GM19463 (cell line): ENCODE measurements around the gene TOB1.

Experiments used
- ATAC-seq: cut with Tn5 transposase; IDR thresholded peaks from one replicate; pipeline ENCODE4 v1.9.1; 2021; ENCODE audit warnings: mild to moderate bottlenecking, moderate library complexity; ENCODE audit not compliant: unreplicated experiment

TOB1 gene

DNA sequence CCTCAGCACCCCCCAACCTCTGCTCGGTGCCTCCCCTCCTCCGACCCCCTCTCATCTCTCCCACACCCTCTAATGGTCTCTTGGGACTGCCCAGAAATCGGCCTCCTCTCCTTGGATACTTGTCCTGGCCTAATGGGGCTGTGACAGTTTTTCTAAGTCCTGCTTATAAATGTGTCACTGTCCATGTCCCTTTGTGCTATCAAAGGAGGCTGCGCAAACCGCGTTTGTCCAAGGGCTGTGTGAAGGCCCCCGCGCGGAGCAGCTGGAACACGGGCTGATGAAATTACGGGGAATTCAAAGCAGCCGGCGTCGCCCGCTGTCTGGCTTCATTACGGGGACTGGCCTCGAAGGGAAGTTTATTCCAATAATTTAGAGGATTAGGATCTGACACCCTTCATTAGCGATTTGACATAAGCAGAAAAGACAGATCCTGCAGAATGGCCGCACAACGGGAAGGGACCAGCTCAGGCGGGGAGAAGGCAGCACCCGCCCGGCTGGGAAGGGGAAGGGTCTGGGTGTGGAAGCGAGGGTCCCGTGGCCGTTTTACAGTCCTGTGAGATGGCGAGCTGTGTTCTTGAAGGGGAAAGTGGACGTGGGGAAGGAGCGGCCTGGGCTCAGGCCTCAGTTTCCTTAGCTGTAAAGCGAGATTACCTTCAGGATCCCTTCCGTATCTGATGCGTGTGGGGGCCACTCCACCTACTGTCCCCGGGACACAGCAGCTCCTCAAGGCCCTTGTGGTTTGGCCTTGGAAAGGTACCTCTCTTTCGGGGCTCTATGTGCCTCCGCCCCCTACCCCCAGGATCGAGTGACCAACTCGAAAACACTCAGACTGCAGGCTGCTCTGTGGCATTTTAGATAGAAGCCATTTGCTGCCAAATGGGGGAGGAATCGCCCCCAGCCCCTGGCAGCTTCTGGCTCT, 32.4 kb downstream of the TOB1 start:
- no peak for ATAC-seq

DNA sequence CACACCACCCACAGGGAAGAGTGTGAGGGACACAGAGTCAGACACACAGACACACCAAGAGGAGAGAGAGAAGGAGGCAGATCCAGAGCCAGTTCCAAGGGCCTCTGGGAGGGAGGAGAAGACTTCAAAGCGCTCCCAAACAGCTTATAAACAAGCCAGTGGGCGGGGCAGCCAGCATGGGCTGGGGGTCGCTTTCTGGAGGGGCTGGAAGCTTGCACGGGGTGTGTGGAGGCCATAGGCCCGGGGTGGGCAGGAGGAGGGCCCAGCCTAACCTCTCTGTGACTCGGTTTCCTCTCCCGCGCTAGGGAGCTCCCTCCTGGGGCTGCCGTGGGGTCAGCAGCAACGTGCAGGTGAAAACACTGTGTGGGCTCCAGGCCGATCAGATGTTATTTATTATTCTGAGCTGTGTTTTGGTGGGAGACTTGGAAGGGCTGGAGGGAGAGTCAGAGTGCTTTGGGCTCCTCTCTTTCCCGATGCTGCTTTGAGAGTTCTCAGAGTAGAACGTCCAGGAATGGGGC, 33.2 kb downstream of the TOB1 start:
- no peak for ATAC-seq

DNA sequence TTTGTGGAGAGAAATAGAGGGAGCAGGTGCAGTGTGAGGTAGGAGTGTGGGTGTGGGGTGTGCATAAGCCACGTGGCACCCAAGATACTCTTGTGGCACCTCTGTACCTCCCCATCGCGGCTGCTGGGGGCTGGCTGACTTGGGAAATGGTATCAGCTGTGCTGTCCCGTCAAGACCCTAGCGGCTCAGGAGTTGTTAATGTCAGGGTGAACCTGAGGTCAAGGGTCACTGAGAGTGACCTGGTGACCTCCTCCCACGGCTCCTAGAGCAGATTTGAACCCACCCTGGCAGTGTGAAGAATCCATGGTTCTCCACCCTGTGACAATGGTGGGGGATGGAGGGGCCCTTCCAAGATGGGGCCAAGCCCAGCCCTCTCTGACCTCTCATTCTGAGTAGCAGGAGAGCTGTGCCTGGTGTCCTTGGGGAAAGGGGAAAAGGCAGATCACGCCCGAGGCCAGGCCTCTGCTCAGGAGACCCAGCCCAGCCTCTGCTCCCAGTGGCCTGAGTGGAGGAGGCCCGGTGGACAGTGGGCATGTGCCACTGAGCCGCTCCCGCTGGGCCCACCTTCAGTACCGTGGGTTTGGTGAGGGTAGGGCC, 33.8 kb downstream of the TOB1 start:
- ATAC-seq: no peak

DNA sequence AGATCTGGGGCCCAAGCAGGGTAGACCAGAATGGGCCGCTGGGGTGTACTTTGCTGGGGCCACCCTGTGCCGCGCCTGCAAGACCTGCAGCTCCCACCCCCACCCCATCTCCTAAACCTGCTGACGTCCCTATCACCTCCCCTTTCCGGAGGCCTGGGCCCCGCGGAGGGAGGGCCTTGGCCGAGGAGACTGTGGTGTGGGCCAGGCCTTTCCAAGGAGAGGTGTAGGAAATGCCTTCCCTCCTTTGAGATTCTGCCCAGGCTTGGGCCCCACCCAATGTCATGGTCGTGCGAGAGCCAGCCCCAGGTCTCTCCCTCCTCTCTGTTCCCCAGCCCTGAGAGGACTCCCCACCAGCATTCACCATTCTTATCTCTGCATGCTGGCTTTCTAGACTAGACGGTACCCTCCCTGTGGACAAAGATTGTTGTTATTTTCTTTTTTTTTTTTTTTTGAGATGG, 34.7 kb downstream of the TOB1 start:
- no peak for ATAC-seq

DNA sequence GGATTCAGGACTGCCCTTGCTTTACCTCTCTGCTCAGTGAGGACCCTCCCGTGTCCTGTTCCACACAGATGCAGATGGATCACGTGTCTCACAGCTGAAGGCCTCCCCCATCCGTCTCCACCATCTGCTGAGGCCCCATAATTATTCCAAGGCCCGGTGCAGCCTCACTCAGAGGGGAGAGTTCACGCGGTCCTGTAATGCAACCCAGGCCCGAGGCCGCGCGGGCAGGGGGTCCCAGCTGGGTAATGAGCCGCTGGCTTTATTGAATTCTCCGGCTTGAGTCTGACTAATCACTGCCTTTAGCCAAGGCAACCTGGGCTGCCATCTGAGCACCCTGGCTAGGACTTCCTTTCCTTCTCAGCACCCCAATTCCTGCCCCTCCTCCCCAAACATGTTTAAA, 35.2 kb downstream of the TOB1 start:
- ATAC-seq: no peak

DNA sequence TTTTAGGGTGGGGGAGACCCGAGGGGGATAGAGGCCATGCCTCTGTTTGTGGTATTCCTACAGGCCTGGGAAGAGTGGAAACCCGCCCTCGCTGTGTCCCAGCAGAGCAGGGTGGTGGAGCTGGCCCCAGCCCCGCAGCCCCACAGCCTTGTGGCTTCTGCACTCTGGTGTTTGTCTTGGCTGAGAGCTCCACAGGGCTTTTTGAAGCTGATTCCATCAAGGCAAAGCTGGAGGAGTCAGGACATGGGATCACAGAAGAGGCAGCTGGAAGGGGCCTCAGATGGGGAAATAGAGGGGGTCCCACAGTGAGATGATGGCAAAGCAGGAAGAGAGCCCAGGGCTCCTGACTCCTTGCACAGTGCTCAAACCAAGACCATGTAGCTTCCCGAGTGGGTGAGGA, 35.8 kb downstream of the TOB1 start:
- ATAC-seq: no peak

DNA sequence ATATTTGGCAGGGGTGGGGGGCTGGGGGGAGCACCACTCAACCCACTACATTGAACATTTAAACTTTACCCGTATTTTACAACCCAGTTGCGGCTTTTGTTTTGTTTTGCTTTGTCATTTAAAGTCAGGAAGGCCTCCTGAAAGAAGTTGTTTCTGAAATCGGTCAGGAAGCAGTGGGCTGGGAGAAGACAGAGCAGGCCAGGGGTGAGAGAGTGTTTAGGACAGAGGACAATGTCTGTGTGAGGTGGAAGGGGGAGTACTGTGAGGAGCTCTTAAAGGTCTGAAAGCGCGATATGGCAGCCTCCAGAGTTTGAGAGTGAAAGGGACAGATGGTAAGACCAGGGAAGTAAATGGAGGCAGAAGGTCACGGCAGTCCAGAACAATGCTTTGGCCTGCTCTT, 36.8 kb downstream of the TOB1 start:
- ATAC-seq: no peak

DNA sequence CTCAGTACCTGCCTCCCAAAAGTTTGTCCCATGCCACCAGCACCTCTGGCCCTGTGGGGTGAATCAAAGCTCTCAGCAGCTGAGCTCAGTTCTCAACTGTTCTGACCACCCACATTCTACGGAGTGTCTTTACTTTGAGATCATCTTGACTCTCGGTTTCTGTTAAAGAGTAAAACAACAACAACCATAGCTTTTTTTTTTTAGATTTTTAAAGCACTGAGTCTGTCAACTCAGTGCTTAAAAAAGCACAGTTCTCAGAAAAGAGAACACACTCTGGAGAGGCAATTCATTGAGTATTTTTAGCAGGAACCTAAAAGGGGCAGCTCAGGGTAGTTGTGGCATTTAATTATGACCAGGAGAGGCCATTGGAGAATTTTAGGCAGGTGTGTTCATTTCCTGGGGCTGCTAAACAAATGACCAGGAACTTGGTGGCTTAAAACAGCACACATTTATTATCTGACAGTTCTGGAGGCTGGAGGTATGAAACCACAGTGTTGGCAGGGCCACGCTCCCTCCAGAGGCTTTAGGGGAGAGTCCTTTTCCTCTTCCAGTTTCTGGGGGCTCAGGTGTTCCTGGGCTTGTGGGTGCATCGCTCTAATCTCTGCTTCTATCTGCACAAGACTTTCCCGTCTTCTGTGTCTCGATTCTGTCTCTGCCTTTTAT, 37.5 kb downstream of the TOB1 start:
- ATAC-seq: peak; percentile 66

DNA sequence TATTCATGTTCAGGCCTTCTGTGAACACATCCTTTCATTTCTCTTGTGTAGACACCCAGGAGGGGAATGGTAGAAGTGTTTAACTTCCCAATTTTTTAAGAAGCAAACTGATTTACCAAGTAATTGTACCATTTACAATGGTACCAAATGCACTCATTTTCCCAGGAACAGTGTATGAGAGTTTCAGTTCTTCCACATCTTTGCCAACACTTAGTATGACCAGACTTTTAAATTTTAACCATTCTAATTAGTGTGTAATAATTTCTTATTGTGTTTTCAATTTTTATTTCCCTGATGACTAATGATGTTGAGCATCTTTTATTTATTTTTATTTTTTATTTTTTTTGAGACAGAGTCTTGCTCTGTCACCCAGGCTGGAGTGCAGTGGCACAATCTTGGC, 41.0 kb downstream of the TOB1 start:
- no peak for ATAC-seq

DNA sequence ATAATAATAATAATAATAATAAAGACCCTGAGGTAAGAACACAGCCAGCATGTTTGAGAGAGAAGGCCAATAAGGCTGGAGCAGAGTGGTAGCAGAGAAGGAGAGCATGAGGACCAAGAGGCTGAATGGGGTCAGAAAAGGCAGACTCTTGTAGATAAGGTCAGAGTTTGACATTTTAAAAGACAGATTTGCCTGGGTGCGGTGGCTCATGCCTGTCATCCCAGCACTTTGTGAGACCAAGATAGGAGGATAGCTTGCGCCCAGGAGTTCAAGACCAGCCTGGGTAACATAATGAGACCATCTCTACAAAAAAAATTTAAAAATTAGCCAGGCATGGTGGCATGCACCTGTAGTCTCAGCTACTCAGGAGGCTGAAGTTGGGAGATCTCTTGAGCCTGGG, 41.7 kb downstream of the TOB1 start:
- ATAC-seq: no peak

DNA sequence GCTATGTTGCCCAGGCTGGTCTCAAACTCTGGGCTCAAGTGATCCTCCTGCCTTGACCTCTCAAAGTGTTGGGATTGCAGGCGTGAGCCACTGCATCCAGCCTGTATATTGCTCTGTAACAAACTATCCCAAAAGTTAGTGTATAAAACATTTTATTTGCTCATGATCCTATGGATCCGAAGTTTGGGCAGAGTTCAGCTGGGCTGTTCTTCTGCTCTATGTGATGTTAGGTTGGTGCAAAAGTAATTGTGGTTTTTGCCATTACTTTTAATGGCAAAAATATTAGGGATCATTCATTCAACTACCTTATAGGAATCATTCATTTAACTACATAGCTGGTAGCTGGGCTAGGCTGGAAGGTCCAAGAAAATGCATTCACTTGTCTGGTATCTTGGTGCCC, 43.6 kb downstream of the TOB1 start:
- no peak for ATAC-seq

DNA sequence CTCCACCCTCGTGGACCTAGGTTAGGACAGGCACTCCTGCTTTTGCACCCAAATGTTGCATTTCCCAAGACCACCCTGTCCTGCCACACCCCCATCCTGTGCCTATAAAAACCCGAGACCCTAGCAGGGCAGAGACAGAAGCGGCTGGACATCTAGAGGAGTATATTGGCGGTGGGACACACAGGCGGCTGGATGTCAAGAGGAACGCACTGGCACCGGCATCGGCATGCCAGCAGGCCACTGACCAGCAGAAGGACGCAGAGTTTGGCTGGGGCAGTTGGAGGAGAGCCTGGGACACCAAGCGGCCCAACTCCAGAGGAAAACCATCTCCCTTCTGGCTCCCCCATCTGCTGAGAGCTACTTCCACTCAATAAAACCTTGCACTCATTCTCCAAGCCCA, 45.5 kb downstream of the TOB1 start:
- ATAC-seq: no peak

DNA sequence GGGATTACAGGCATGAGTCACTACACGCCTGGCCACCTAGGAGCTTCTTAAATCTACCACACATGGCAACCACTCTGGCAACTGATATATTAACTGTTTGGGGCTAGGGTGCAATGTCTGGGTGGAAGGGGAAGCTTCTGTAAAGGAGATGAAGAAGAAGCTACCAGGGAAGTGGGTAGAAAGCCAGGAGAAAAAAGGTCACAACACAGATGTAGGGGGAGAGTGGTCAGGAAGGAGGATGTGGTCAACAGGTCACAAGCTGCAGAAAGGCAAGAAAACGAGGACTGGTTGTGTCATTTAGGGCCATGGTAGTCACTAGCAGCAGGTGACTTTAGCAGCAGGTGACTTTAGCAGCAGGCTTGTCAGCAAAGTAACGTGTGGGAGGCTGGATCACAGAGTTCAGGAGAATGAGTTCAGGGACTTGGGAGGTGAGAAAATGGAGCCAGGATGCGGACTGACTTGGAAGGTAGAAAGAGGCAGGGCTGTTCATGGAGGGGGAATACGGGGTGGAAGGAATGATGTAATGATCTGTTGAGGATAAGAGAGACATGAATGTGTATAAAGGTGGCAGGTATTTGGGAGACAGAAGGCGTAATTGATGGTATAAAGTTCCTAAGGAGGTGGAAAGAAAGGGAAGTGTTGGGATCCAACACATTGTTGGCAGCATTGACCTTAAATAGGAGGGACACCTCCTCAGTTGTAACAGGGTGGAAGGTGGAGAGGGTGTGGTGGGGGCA, 47.1 kb downstream of the TOB1 start:
- ATAC-seq: no peak

DNA sequence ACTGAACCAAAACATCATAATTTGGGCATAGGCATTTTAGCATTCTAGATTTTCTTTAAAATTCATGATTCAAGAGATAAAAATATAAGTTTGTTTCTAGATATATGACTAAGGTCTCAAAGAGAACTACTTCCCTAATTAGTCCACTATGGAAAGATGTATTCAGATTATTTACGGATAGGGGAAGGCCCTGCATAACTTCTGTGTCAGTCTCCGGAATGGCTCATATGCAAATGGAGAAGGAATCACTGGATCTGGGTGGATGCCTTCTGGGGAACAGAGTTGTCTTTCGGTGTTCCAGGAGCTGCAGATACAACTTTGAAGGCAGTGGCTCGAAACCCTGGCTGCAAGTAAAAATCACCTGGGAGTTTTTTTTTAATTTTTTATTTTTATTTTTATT, 47.9 kb downstream of the TOB1 start:
- no peak for ATAC-seq

DNA sequence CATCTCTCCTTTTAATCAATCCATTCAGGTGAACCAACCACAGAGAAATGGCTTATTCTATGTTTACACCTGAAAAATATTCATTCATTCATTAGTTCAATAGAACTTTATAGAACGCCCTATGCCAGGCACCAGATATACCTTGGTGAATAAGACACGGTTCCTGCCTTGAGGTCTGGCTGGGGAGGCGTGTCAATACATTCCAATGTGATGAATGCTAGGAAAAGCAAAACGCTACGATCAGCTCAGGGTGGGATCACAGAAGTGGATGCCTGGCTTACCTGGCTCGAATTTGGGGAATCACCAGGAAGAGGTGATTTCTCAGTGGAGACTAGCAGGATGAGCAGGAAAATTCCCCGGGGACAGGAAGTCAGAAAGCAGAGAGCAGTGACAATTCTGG, 48.3 kb downstream of the TOB1 start:
- no peak for ATAC-seq

DNA sequence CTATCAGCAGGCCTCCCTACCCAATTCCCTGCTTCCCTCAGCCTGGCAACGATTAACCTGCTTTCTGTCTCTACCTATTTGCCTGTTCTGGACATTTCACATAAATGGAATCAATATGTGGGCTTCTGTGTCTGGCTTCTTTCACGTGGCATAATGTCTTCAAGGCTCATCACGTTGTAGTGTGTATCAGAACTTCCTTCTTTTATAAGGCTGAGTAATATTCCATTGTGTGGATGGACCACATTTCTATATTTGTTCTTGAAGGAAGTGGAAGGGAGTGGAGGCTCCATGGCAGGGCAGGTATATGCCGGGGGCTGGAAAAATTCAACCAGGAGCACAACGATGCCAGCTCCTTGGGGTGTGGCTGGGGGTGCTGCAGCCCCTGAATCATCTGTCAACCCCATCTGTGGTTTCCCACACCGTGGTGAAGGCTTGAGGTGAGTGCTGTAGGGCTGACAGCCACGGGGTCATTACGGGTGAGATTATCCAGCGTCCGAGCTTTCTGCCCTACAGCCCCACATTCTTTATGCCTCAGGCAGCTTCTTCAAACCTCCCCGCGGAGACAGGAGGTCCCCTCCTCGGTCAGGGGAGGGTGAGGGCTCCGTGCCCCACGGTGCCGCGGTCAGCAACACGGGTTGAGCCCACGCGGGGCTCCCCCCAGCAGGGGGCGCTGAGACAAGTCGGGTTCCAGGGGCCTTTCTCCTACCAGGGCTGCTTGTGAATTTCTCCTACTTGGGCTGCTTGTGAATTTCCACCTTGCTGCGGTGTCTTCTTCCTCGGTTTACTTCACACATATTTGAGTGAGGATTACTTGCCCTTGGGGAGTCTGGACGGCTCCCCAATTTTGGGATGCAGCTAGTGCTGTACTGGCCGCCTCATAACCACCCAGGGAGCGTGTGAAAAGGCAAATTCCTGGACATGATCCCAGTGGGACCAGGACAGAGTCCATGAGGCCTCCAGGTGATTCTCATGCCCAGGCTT, 49.1 kb downstream of the TOB1 start:
- ATAC-seq: no peak

DNA sequence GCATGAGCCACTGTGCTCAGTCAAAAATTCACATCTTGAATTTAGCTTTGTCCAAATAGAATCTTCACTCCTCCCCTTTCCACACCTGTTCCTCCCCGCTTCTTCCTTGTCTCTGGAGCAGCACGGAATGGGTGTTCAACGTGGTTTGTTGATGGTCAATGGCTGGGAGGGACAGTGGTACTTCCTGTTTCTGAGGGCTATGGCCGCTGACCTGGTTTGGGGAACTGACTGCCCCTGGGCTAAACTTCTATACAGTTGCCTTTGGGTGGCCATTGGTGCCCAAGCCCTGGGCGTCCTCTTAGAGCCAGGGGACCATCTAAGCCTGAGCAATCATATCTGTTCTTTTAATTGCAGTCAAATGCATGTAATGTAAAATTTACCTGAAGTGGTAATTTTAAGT, 49.9 kb downstream of the TOB1 start:
- ATAC-seq: no peak

DNA sequence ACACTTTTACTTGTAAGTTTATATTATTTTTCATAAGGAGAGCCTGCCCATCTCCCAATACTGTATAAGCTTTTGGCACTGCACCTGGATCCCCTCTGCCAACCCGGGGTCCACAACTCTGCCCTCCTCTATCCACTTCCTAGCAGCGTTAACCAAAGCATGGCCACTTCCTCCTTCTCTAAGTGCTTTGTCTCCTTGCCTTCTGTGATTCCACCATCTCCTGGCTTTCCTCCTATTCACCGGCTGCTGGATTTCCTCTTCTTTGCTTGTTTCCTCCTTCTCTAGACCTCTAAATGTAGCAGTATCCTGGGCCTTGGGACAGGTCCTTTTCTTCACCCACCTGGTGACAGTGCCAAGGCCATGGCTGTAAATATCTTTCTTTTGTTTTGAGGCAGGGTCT, 50.8 kb downstream of the TOB1 start:
- no peak for ATAC-seq

DNA sequence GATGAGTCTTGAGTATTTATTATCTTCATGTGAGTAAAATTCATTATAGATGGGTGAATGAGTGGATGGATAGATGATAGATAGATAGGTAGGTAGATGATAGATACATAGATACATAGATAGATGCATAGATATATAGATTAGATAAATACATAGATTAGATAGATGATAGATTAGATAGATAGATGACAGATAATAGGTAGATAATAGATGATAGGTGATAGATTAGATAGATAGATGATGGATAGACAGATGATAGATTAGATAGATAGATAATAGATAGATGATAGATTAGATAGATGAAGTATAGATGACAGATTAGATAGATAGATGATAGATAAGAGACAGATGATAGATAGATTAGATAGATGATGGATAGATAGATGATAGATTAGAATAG, 52.6 kb downstream of the TOB1 start:
- ATAC-seq: no peak
